Activated naive CD8-positive, alpha-beta T cell treated with anti-CD3 and anti-CD28 coated beads for 36 hours (primary cell): ENCODE measurements around the gene MFAP2. TPM values are rescaled to one million over a fixed set of nuclear protein-coding genes. Genes with fewer than 3 reads are reported as not detected.
"Not testable (repeated sequence)": the region's sequence is repeated elsewhere in the genome, so short reads cannot be mapped to it uniquely, and the experiment has no call there.

ENCODE experiments used
- DNase-seq: peaks from one replicate; pipeline ENCODE4 v3.0.0; 2021
- H3K27ac Mint-ChIP-seq: one replicate; pipeline ENCODE4 v1.8.0; 2022; ENCODE audit warnings: mild to moderate bottlenecking, moderate library complexity, mixed read lengths
- H3K27me3 Mint-ChIP-seq: one replicate; pipeline ENCODE4 v1.8.0; 2022; ENCODE audit warnings: mild to moderate bottlenecking, mixed read lengths
- H3K36me3 Mint-ChIP-seq: one replicate; pipeline ENCODE4 v1.8.0; 2021; ENCODE audit warnings: mild to moderate bottlenecking, mixed read lengths
- H3K4me1 Mint-ChIP-seq: one replicate; pipeline ENCODE4 v1.8.0; 2021; ENCODE audit warnings: mixed read lengths
- H3K4me3 Mint-ChIP-seq: one replicate; pipeline ENCODE4 v1.8.0; 2022; ENCODE audit warnings: mild to moderate bottlenecking, moderate library complexity, mixed read lengths
- H3K9me3 Mint-ChIP-seq: one replicate; pipeline ENCODE4 v1.8.0; 2022; ENCODE audit warnings: mixed read lengths
- total RNA-seq, 2 experiments: library from RNA; stranded (reverse); gene quantifications; one replicate each; pipeline ENCODE4 v1.2.3, GENCODE V29; 2021

MFAP2 gene
- total RNA-seq, 2 experiments from 2014 or later, result not detected

DNA sequence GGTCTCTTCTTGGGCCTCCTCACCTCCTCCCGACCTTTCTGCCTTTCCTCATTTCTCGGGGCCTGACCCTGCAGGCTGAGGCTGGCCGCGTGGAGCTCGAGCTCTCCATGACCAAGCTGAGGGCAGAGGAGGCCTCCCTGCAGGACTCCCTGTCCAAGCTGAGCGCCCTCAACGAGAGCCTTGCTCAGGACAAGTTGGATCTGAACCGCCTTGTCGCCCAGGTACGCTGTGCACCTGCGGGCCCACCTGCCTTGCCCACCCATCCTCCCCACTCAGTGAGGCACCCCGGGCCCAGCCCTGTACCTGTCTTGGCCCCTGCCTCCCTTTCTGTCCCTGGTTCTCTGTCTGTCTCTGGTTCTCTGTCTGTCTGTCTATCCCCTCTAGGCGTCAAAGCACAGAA is 34.2 kb downstream of the MFAP2 start:
- DNase-seq, H3K27ac Mint-ChIP-seq, H3K4me3 Mint-ChIP-seq, H3K4me1 Mint-ChIP-seq, H3K9me3 Mint-ChIP-seq, H3K36me3 Mint-ChIP-seq, H3K27me3 Mint-ChIP-seq: not testable (repeated sequence)

DNA sequence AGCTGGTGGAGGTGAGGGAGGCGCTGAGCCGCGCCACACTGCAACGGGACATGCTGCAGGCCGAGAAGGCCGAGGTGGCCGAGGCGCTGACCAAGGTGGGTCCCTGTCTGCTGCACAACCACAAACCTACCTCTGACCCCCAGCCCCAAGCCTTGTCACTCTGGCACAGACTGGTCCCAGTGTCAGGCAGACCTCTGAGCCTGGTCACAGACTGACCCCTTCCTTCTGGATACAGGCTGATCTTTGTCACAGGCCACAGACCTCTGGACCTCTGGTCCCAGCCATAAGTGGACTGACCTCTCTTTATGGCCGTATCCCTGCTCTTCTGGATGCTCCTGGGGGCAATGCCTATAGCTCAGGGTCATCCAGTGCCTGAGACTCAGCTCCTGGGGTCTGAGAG is 34.9 kb downstream of the MFAP2 start:
- not testable (repeated sequence) for H3K27me3 Mint-ChIP-seq, H3K4me1 Mint-ChIP-seq, H3K36me3 Mint-ChIP-seq, H3K27ac Mint-ChIP-seq, H3K4me3 Mint-ChIP-seq, H3K9me3 Mint-ChIP-seq, DNase-seq

DNA sequence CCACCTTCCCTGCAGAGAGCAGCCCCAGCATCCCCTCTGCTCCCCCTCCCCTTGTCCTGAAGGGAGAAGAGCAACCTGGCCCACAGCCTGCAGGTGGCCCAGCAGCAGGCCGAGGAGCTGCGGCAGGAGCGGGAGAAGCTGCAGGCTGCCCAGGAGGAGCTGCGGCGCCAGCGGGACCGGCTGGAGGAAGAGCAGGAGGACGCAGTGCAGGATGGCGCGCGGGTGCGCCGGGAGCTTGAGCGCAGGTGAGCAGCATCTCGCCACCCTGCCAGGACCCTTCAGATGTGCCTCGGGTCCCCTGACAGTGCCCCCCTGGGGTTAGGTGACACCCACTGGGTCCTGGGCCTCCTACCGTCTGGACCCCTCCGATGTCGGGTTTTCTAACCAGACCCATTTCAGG is 36.4 kb downstream of the MFAP2 start:
- H3K27me3 Mint-ChIP-seq, result no peaks in the 10 kb centered on the region
- no peaks in the 10 kb centered on the region for H3K9me3 Mint-ChIP-seq
- H3K27ac Mint-ChIP-seq, result no peak overlapping the region
- H3K36me3 Mint-ChIP-seq, result peaks cover 8% of the 10 kb centered on the region
- DNase-seq, result no peak
- no peaks in the 10 kb centered on the region for H3K4me1 Mint-ChIP-seq
- no peak overlapping the region for H3K4me3 Mint-ChIP-seq

DNA sequence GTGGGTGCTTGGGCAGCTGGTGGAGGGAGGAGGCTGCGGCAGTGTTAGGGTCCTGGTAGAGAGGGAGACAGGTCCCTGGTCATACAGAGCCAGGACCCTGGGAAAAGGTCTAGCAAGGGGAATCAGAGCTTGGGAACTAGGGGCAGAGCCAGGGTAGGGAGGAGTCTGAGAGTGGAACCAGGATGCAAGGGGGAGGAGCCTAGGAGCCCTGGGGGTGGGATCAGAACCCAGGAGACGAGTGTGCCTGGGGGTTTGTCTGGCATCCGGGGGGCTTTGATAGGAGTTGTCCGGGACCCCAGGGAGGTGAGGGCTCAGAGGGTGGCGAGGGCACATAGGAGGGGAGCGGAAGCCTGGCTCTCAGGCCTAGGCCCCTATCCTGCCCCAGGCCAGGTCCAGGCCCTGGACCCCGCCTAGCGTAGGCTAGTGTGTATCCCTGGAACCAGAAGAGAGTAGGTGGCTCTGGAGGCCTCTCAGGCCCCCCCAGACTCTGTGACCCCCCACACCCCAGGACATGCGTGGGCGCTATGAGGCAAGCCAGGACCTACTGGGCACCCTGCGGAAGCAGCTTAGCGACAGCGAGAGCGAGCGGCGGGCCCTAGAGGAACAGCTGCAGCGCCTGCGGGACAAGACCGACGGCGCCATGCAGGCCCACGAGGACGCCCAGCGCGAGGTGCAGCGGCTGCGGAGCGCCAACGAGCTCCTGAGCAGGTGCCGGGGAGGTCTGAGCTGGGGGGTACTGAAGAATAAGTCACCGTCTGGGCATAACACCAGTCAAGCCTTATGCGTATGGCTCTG is 40.8 kb downstream of the MFAP2 start:
- H3K27ac Mint-ChIP-seq, H3K4me3 Mint-ChIP-seq, H3K4me1 Mint-ChIP-seq, DNase-seq, H3K36me3 Mint-ChIP-seq, H3K9me3 Mint-ChIP-seq, H3K27me3 Mint-ChIP-seq: not testable (repeated sequence)

DNA sequence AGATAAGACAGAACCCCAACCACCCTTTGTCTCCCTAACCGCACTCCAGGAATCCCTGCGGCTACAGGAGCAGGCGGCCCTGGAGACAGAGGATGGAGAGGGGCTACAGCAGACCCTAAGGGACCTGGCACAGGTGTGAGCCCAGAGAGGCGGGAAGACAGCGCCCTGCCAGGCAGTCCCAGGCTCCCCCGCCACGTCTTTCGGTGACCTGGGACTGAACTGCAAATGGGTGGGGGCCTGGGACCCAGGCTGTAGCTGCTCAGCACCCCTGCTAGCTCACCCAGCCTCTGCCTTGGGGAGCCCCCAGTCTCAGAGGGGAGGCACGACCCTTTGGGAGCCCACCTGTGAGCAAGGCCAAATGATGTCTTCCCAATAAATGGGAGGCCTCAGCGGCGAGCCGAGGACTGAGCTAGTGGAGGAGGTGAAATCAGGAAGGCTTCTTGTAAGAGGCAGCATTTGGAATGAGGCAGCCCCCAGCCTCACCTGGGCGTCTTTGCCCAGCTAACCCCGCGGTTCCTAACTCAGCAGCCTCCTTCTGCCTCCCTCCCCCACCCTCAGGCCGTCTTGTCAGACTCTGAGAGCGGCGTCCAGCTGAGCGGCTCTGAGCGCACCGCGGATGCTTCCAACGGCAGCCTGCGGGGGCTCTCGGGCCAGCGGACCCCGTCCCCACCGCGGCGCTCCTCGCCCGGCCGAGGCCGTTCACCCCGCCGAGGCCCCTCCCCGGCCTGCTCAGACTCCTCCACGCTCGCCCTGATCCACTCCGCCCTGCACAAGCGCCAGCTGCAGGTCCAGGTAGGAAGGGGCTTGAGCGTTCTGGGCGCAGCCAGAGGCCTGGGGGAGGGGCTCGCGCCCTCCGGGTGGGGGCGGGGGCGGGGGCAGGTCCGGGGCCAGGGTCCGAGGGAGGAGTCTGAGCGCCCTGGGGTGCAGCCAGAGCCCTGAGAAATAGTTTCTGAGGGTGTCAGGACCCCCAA is 41.8 kb downstream of the MFAP2 start:
- Mint-ChIP-seq H3K4me3 (no peak overlapping the region), H3K4me1 (no peaks in the 10 kb centered on the region), H3K27me3 (no peaks in the 10 kb centered on the region), H3K9me3 (no peaks in the 10 kb centered on the region), H3K27ac (no peak overlapping the region), H3K36me3 (peaks cover 8% of the 10 kb centered on the region)
- DNase-seq, result no peak

DNA sequence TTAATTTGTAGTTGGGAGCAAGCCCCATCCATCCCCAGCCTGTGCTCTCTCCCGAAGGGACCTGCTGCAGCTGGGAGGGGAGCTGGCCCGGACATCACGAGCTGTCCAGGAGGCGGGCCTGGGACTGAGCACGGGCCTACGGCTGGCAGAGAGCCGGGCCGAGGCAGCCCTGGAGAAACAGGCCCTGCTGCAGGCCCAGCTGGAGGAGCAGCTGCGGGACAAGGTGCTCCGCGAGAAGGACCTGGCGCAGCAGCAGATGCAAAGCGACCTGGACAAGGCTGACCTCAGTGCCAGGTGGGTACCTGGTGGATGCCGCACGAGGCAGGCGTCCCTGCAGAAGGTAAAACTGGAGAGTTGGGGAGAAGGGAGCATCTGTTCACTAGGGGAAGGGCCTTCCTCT is 43.8 kb downstream of the MFAP2 start:
- H3K4me1 Mint-ChIP-seq, H3K36me3 Mint-ChIP-seq, H3K4me3 Mint-ChIP-seq, H3K27ac Mint-ChIP-seq, DNase-seq, H3K27me3 Mint-ChIP-seq, H3K9me3 Mint-ChIP-seq: not testable (repeated sequence)

DNA sequence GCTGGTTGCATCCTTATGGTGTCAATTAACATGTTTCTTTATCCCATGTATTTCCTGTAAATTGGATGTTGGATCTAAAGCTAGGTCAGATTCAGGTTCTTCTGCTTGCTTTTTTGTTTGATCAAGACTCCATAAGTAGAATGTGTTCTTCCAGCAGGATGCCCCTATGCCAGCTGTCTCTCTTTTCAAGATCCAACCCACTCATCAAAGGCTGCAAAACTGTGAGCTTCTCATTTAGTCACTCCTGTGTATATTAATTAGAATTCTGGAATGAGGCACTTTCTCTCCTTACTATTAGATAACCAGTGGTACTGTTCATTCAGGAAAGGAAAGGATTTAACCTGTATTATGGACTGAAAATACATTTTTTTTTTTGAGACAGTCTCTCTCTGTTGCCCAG is 46.5 kb downstream of the MFAP2 start:
- H3K4me1 Mint-ChIP-seq, H3K9me3 Mint-ChIP-seq: not testable (repeated sequence)

DNA sequence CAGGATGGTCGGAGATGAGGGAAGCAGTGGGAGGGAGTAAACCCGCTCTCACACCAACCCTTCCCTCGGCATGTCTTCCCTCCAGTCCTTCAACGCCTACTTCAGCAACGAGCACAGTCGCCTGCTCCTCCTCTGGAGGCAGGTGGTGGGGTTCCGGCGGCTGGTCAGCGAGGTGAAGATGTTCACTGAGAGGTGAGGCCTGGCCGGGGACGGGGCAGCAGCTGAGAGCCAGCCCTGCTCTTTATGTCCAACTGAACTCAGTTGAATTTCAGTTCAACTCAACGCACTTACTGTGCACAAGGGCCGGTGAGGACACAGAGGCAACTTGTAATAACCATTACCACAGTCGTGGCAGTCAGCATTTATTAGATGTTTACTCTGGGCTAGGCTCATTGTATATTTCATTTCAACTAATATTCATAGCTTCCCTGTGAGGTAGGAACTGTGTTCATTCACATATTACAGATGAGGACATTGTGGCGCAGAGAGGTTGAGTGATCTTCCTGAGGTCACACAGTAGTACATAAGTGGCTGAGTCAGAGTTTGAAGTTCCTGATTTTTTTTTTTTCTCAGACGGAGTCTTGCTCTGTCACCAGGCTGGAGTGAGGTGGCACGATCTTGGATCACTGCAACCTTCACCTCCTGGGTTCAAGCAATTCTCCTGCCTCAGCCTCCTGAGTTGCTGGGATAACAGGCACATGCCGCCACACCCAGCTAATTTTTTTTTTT is 49.0 kb downstream of the MFAP2 start:
- H3K4me3 Mint-ChIP-seq, result not testable (repeated sequence)

More for the DNA sequence above, 46.5 kb downstream of the MFAP2 start:
- not testable (repeated sequence) for H3K27me3 Mint-ChIP-seq, H3K4me3 Mint-ChIP-seq, H3K27ac Mint-ChIP-seq, H3K36me3 Mint-ChIP-seq, DNase-seq

DNA sequence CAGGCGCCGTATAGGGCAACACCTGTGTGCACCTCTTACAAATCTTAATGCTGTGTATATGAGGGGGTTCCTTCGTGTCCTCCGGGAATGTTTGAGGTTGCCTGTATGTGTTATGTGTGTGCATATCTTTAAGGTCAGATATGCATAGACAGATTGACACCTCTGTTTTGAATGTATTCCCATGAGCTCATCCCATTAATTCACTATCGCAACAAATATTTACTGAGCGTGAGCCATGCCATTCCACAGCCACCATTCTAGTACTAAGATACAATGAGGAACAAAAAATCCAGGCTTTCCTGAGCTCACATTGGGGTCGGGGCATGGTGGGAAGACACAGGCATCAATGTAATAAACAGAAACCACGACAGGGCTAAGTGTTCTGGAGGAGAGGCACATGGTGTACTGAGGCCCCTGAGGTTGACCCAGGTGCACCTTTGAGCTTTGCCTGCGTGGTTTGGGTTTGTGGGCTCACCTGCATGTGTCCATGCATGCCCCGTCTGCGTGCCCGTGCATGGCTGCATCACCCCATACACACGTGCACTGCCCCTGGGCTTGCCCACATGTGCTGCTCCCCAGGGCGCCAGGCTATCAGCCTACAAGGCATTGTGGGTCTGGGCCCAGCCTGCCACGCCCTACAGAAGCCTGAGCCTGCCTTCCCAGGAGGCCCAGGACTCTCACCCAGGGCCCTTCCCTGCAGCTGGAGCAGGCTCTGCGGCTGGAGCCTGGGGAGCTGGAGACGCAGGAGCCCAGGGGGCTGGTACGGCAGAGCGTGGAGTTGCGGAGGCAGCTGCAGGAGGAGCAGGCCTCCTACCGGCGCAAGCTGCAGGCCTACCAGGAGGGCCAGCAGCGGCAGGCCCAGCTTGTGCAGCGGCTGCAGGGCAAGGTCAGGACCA is 51.0 kb downstream of the MFAP2 start:
- H3K4me3 Mint-ChIP-seq, result not testable (repeated sequence)

More for the DNA sequence above, 49.0 kb downstream of the MFAP2 start:
- H3K27me3 Mint-ChIP-seq, H3K27ac Mint-ChIP-seq, DNase-seq, H3K36me3 Mint-ChIP-seq, H3K9me3 Mint-ChIP-seq: not testable (repeated sequence)
- H3K4me1 Mint-ChIP-seq, result peaks cover 12% of the 10 kb centered on the region

DNA sequence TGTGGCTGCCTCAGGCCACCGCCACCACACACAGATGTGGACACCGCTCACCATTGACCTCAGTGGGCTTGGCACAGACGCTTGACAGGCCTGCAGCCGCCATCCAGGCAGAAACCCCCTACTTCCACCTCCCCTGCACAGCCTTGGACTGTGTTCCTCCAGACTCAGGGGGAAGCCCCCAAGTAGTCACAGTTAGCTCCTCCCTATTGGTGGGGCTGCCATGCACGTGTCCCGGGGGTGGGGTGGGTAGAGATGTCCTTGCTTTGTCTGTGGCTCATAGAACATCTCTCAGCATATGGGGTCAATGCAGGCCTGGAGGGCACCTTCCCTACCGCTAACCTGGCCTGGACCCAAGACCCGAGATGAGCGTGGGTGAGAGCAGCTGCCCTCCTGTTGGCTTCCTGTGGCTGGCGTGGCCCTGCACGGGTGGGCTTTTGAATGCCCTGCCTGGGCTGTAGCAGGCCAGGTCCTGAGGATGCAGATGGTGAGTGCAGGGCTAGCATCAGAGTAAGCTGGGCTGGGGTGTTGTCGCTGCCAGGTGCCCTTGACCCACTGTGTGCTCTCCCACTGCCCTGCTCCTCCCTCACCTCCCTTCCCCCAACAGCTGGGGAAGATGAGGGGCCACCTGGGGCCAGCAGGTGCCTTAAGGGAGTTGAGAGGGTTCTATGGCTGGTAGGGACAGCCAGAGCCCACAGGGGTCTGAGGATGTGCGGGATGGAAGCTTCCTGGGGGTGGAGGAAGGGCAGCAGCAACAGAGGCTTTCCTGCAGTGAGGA is 52.5 kb downstream of the MFAP2 start:
- Mint-ChIP-seq H3K36me3 (peaks cover 2% of the 10 kb centered on the region), H3K9me3 (no peaks in the 10 kb centered on the region), H3K27me3 (no peaks in the 10 kb centered on the region), H3K4me1 (peaks cover 16% of the 10 kb centered on the region), H3K4me3 (no peak overlapping the region), H3K27ac (no peak overlapping the region)
- no peak for DNase-seq

More for the DNA sequence above, 51.0 kb downstream of the MFAP2 start:
- H3K27me3 Mint-ChIP-seq, H3K27ac Mint-ChIP-seq, DNase-seq, H3K36me3 Mint-ChIP-seq, H3K9me3 Mint-ChIP-seq: not testable (repeated sequence)
- peaks cover 16% of the 10 kb centered on the region for H3K4me1 Mint-ChIP-seq

DNA sequence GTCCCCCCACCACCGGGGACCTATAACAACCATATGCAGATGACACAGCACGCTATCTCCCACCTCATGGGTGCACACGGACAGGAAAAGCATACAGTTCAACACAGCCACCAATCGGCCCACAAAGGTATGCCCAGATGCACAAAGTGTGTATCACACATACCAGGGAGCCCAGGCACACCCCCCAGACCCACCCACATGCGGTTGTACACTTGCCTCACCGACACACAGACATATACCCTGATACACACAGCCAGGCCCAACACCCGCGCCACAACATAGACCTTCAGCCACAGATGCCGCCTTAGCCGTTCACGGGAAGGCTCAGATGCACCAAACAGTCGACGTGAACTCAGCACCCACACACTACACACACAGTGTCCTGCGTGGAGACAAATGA is 53.2 kb downstream of the MFAP2 start:
- peaks cover 2% of the 10 kb centered on the region for H3K36me3 Mint-ChIP-seq
- no peak for DNase-seq
- H3K4me3 Mint-ChIP-seq, result no peak overlapping the region
- no peak overlapping the region for H3K27ac Mint-ChIP-seq
- no peaks in the 10 kb centered on the region for H3K27me3 Mint-ChIP-seq
- H3K9me3 Mint-ChIP-seq, result no peaks in the 10 kb centered on the region
- peaks cover 22% of the 10 kb centered on the region for H3K4me1 Mint-ChIP-seq

DNA sequence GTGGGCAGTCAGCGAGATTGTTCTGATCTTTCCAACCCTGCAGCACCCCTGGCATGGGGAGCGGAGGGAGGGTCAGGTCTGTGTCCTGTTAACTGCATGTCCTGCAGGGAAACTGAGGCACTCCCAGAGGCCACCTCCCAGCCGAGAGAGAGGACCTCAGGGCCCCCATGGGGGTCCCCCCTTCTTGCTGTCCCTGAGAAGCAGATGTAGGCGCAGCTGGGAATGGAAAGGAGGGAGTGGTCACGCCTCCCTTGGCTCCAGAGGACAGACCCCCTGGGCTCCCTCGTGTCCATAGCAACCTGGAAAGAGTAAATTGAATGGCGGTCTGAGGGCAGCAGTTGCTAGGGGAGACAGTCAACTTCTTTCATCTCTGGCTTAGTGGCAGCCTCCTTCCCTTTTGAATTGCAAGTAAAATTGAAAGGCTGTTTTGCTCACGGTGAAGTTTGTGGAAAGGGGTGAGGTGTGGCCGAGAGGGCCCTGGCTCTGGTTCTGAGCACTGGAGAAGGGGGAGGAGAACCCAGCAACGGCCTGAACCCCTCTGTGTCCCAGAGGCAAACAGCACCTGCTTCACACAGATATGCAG is 53.8 kb downstream of the MFAP2 start:
- Mint-ChIP-seq H3K4me1 (peaks cover 27% of the 10 kb centered on the region), H3K27me3 (no peaks in the 10 kb centered on the region), H3K9me3 (no peaks in the 10 kb centered on the region), H3K27ac (no peak overlapping the region), H3K36me3 (peaks cover 2% of the 10 kb centered on the region), H3K4me3 (no peak overlapping the region)
- DNase-seq, result no peak

DNA sequence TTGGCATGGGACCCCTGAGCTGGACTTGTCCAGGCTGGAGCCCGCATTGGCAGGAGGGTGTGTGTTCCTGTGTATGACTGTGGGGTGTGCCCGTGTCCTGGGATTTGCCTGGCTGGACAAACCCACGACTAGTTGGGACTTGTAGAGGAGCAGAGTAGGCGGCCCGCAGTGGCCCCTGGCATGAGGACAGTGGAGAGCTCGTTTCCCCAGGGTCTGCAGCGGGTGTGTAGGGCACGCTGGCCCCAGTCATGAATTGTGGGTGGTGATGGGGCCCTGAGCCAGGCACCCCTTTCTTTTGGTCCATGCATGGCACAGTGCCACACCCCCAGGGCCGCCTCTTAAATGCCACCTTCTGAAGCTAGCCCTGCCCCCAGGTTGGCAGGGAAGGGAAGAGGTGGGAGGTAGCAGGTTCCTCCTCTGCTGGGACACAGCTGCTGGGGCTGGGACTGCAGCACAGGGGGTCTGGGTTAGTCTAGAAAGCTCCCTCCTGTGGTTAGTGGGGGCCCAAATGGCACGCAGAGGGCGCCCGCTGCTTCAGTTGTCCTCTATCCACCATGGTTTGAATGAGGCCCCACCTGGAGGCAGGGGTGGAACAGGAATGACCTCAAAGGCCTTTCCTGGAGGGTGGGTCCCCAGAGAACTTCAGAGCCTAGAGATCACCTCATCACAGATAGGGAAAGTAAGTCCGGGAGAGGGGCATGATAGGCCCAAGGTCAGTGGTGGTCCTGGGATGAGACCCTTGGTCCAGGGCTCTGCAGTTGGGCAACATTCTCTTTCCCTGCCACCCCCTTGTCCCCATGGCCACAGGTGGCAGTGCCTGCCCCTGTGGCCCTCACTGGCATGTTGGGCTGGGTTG is 54.6 kb downstream of the MFAP2 start:
- peaks cover 33% of the 10 kb centered on the region for H3K4me1 Mint-ChIP-seq
- DNase-seq, result no peak
- peaks cover under 1% of the 10 kb centered on the region for H3K36me3 Mint-ChIP-seq
- H3K9me3 Mint-ChIP-seq, result no peaks in the 10 kb centered on the region
- H3K4me3 Mint-ChIP-seq, result no peak overlapping the region
- H3K27ac Mint-ChIP-seq, result no peak overlapping the region
- H3K27me3 Mint-ChIP-seq, result no peaks in the 10 kb centered on the region
